Loucy (cell line): ENCODE measurements around the gene COL12A1.

ENCODE experiments used
- EZH2phosphoT487 ChIP-seq: fragments of 200-600 bp; IDR thresholded peaks from 2 replicates; pipeline ENCODE4 v1.6.1; 2018; ENCODE audit warnings: antibody characterized with exemption, mild to moderate bottlenecking, moderate library complexity, borderline replicate concordance
- TF ChIP-seq, protein P1 (sequence below): fragments of 200-600 bp; sonication (generic); conservative IDR thresholded peaks from 2 replicates; pipeline ENCODE4 v1.5.1; 2014; ENCODE audit warnings: mild to moderate bottlenecking, antibody characterized with exemption, low read length

DNA sequence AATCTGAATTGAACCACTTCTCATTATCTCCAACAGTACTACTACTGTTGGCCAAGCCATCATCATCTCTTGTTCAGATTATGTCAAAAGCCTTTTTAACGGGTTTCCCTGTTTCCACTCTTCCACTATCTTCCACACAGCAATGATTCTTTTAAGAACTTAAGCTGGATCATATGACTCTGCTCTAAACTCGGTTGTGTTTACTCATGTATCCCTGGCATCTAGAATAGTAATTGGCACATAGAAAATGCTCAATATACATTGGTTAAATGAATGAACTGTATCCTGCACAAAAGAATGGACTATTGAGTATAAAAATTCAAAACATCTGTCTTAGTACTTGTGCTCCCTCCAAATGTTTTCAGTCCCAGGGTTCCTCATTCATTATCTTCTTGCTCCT lies 40.5 kb upstream of the COL12A1 start:
- TF ChIP-seq, protein P1, sequence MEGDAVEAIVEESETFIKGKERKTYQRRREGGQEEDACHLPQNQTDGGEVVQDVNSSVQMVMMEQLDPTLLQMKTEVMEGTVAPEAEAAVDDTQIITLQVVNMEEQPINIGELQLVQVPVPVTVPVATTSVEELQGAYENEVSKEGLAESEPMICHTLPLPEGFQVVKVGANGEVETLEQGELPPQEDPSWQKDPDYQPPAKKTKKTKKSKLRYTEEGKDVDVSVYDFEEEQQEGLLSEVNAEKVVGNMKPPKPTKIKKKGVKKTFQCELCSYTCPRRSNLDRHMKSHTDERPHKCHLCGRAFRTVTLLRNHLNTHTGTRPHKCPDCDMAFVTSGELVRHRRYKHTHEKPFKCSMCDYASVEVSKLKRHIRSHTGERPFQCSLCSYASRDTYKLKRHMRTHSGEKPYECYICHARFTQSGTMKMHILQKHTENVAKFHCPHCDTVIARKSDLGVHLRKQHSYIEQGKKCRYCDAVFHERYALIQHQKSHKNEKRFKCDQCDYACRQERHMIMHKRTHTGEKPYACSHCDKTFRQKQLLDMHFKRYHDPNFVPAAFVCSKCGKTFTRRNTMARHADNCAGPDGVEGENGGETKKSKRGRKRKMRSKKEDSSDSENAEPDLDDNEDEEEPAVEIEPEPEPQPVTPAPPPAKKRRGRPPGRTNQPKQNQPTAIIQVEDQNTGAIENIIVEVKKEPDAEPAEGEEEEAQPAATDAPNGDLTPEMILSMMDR, result no peak
- TF ChIP-seq EZH2phosphoT487, result no peak
